Prostate gland (tissue), 1 donor: Measurements from ENCODE around the gene LMTK2.

Experiments used
- POLR2A ChIP-seq: fragments of 450-650 bp; IDR thresholded peaks from one replicate; pipeline ENCODE4 v1.6.1; 2016; ENCODE audit warnings: antibody characterized with exemption, mild to moderate bottlenecking
- POLR2AphosphoS5 ChIP-seq: sonication (generic); formaldehyde crosslinking; IDR thresholded peaks from one replicate; pipeline ENCODE4 v1.6.1; 2017; ENCODE audit warnings: antibody characterized with exemption

DNA sequence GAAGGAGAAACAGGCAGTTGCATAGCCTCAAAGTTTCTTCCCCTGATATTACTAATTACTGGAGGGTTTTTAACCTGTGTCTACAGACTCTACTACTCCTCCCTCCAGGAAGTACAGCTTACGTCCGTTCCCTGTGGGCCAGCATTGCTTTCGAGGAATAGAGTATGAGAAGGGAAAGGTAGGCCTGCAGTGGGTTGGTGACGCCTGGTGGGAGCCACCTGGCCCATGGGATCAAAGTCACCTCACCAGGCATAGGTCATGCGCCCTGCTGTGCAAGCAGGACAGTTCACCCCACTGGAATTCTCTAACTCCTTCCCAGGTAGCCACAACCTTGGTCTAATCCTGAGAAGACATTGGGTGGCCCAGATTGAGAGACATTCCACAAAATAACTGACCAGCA lies 29.8 kb downstream of the LMTK2 start:
- TF ChIP-seq POLR2AphosphoS5: no peak
- no peak for TF ChIP-seq POLR2A
